Trophoblast cell (in vitro differentiated cells and primary cell): ENCODE measurements around the gene DEPDC5.

Experiments
- DNase-seq, 2 donors: peaks; one replicate each; pipeline ENCODE4 v3.0.0-alpha.2; 2016
- H2AFZ ChIP-seq: 2 replicates; pipeline ENCODE4 v1.6.1; 2013; ENCODE audit warnings: low read length, moderate library complexity, mild to moderate bottlenecking; ENCODE audit not compliant: insufficient read depth, poor library complexity
- H2AK5ac ChIP-seq: 2 replicates; pipeline ENCODE4 v1.6.1; 2013; ENCODE audit warnings: mild to moderate bottlenecking, low read length
- H2BK120ac ChIP-seq: 2 replicates; pipeline ENCODE4 v1.6.1; 2013; ENCODE audit warnings: low read length, mild to moderate bottlenecking, moderate library complexity; ENCODE audit not compliant: insufficient read depth, poor library complexity
- H2BK12ac ChIP-seq: 2 replicates; pipeline ENCODE4 v1.6.1; 2013; ENCODE audit warnings: mild to moderate bottlenecking, low read length, moderate library complexity
- H2BK5ac ChIP-seq: 2 replicates; pipeline ENCODE4 v1.6.1; 2013; ENCODE audit warnings: low read length, low read depth, moderate library complexity, mild to moderate bottlenecking; ENCODE audit not compliant: poor library complexity
- H3K14ac ChIP-seq: 2 replicates; pipeline ENCODE4 v1.6.1; 2013; ENCODE audit warnings: mild to moderate bottlenecking, low read length
- H3K18ac ChIP-seq: 2 replicates; pipeline ENCODE4 v1.6.1; 2013; ENCODE audit warnings: mild to moderate bottlenecking, low read length
- H3K23ac ChIP-seq: 2 replicates; pipeline ENCODE4 v1.6.1; 2013; ENCODE audit warnings: low read length
- H3K27ac ChIP-seq: 2 replicates; pipeline ENCODE4 v1.5.1; 2013; ENCODE audit warnings: low read depth, mild to moderate bottlenecking, inconsistent platforms, low read length, moderate library complexity
- H3K27me3 ChIP-seq: 2 replicates; pipeline ENCODE4 v1.6.1; 2013; ENCODE audit warnings: inconsistent platforms, mild to moderate bottlenecking, low read length, moderate library complexity; ENCODE audit not compliant: insufficient read depth
- H3K36me3 ChIP-seq, 2 experiments: 1 replicate in 1 of 2; 2 replicates in 1 of 2; pipeline ENCODE4 v1.6.1; 2013; ENCODE audit warnings: low read length in 2 of 2, mild to moderate bottlenecking in 2 of 2, moderate library complexity in 1 of 2; ENCODE audit not compliant: insufficient read depth in 2 of 2, control insufficient read depth in 1 of 2
- H3K4ac ChIP-seq: 2 replicates; pipeline ENCODE4 v1.6.1; 2013; ENCODE audit warnings: low read depth, mild to moderate bottlenecking, low read length, moderate library complexity
- H3K4me1 ChIP-seq, 2 experiments: 1 replicate in 1 of 2; 2 replicates in 1 of 2; pipeline ENCODE4 v1.6.1; 2013; ENCODE audit warnings: low read length in 2 of 2, mild to moderate bottlenecking in 2 of 2, moderate library complexity in 1 of 2; ENCODE audit not compliant: insufficient read depth in 2 of 2, control insufficient read depth in 1 of 2
- H3K4me2 ChIP-seq: 2 replicates; pipeline ENCODE4 v1.6.1; 2013; ENCODE audit warnings: inconsistent platforms, mild to moderate bottlenecking, low read length, moderate library complexity
- H3K4me3 ChIP-seq: 2 replicates; pipeline ENCODE4 v1.5.1; 2013; ENCODE audit warnings: mild to moderate bottlenecking, low read depth, low read length, inconsistent platforms
- H3K79me1 ChIP-seq: one replicate; pipeline ENCODE4 v1.6.1; 2013; ENCODE audit warnings: low read length
- H3K79me2 ChIP-seq: 2 replicates; pipeline ENCODE4 v1.6.1; 2013; ENCODE audit warnings: low read length, mild to moderate bottlenecking; ENCODE audit not compliant: control insufficient read depth, insufficient read depth, poor library complexity
- H3K9ac ChIP-seq: 2 replicates; pipeline ENCODE4 v1.6.1; 2013; ENCODE audit warnings: mild to moderate bottlenecking, low read length
- H3K9me3 ChIP-seq: 2 replicates; pipeline ENCODE4 v1.6.1; 2013; ENCODE audit warnings: low read depth, mild to moderate bottlenecking, control low read depth, inconsistent platforms, low read length; ENCODE audit not compliant: insufficient read depth
- H4K12ac ChIP-seq: 2 replicates; pipeline ENCODE4 v1.6.1; 2013; ENCODE audit warnings: low read depth, mild to moderate bottlenecking, low read length, moderate library complexity
- H4K8ac ChIP-seq: 2 replicates; pipeline ENCODE4 v1.6.1; 2013; ENCODE audit warnings: low read depth, mild to moderate bottlenecking, low read length, moderate library complexity
- H4K91ac ChIP-seq: one replicate; pipeline ENCODE4 v1.6.1; 2013; ENCODE audit warnings: low read depth, mild to moderate bottlenecking, low read length, moderate library complexity
- WGBS: extraction: QIAGEN DNeasy Blood & Tissue Kit; methylation state at CpG from one replicate; pipeline ENCODE4 v1.1.7; 2013; ENCODE audit warnings: missing lambda C conversion rate; ENCODE audit not compliant: insufficient read length, insufficient coverage; ENCODE audit errors: extremely low coverage; 5-methylcytosine and 5-hydroxymethylcytosine counted together

Gene DEPDC5

DNA sequence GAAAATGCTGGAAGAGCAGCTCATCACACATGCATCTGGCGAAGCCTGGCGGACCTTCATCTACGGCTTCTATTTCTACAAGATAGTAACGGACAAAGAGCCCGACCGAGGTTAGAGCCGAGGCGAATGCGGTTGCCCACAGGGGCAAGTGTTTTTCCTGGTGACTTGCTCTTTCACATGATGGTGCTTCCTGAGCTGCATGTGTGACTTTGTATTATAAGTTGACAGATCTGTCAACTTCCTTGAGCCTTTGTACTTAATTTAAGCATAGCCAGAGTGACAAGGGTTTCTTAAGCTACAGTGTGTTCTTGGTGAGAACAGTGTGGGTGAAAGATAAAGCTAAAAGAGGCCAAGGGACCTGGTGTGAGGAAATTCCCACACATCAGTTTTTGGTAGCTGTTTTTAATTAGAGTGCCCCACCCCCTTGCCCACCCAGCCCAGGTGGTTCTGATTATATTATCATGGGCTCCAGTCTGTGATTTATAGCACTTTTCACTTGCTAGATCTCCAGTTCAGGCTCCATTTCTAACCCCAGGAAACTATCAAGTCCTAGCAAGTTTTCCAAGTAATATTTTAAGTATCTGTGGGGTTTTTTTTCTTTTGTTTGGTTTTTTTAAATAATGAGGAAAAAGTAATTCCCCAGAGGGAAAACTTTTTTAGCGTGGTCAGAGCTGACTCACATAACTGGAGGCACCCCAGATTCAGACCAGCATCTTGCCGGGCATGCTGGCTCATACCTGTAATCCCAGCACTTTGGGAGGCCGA is 122.5 kb downstream of the DEPDC5 start:
- no peaks in the 10 kb centered on the region for H3K9me3 ChIP-seq
- no CpG with 5 or more reads among the region's 12 CpGs for WGBS
- H3K79me2 ChIP-seq, result no peaks in the 10 kb centered on the region
- H4K91ac ChIP-seq, result no peak overlapping the region
- no peak overlapping the region for H3K27ac ChIP-seq
- H3K4me1 ChIP-seq, result no peaks in the 10 kb centered on the region
- no peak overlapping the region for H4K8ac ChIP-seq
- peaks cover 14 to 18% of the 10 kb centered on the region in 2 experiments for H3K36me3 ChIP-seq
- DNase-seq, result no peak
- no peak overlapping the region for H3K18ac ChIP-seq
- H2BK12ac ChIP-seq, result no peak overlapping the region
- no peak overlapping the region for H3K4me2 ChIP-seq
- no peak overlapping the region for H3K14ac ChIP-seq
- H3K23ac ChIP-seq, result no peak overlapping the region
- H2AFZ ChIP-seq, result no peak overlapping the region
- no peak overlapping the region for H2BK5ac ChIP-seq
- H3K79me1 ChIP-seq, result no peaks in the 10 kb centered on the region
- no peak overlapping the region for H2AK5ac ChIP-seq
- H3K27me3 ChIP-seq, result no peaks in the 10 kb centered on the region
- H2BK120ac ChIP-seq, result no peak overlapping the region
- no peak overlapping the region for H3K4ac ChIP-seq
- no peak overlapping the region for H3K4me3 ChIP-seq
- no peak overlapping the region for H3K9ac ChIP-seq
- no peak overlapping the region for H4K12ac ChIP-seq

DNA sequence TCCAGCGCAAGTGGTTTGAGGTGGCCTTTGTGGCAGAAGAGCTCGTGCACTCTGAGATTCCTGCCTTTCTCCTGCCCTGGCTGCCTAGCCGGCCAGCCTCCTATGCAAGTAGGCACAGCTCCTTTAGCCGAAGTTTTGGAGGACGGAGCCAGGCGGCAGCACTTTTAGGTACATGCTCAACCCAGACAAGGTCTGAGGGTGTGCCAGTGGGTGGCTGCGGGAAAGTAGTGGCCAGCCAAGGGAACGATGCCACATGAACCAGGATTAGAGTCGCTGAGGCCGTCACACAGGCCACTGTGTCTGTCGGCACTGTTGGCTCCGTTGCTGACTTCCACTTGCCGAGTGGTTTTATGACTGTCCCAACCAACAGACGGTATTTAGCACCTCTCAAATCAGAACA is 125.8 kb downstream of the DEPDC5 start:
- H3K4me3 ChIP-seq, result no peak overlapping the region
- H3K18ac ChIP-seq, result no peak overlapping the region
- no peaks in the 10 kb centered on the region for H3K9me3 ChIP-seq
- H4K8ac ChIP-seq, result no peak overlapping the region
- no peak overlapping the region for H3K23ac ChIP-seq
- H3K27me3 ChIP-seq, result no peaks in the 10 kb centered on the region
- H4K91ac ChIP-seq, result no peak overlapping the region
- no peak overlapping the region for H3K14ac ChIP-seq
- H3K4me2 ChIP-seq, result no peak overlapping the region
- H2BK120ac ChIP-seq, result no peak overlapping the region
- no peaks in the 10 kb centered on the region for H3K79me1 ChIP-seq
- H2AK5ac ChIP-seq, result no peak overlapping the region
- no peak overlapping the region for H3K9ac ChIP-seq
- WGBS, result no CpG with 5 or more reads among the region's 14 CpGs
- no peak overlapping the region for H2AFZ ChIP-seq
- H3K4ac ChIP-seq, result no peak overlapping the region
- no peak overlapping the region for H2BK5ac ChIP-seq
- peaks cover 7 to 8% of the 10 kb centered on the region in 2 experiments for H3K36me3 ChIP-seq
- no peak for DNase-seq
- no peak overlapping the region for H2BK12ac ChIP-seq
- no peak overlapping the region for H3K27ac ChIP-seq
- no peaks in the 10 kb centered on the region for H3K79me2 ChIP-seq
- no peaks in the 10 kb centered on the region for H3K4me1 ChIP-seq
- no peak overlapping the region for H4K12ac ChIP-seq

DNA sequence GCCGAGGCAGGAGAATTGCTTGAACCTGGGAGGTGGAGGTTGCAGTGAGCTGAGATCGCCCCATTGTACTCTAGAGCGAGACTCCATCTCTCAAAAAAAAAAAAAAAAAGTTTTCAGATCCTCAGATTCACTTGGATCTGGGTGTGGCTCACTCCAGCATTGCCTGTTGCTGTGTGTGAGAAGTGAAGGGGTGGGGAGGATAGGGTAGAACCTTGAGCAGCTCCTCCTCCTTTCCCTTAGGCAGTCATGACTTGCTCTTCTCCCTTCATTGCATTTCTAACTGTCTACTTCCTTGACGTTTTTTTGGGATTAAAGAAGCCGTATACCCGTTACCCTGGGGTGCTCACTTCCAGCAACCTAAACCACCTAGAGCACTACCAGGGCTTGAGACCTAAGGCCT is 127.4 kb downstream of the DEPDC5 start:
- H3K4me1 ChIP-seq, result no peaks in the 10 kb centered on the region
- H4K12ac ChIP-seq, result no peak overlapping the region
- no peak overlapping the region for H3K23ac ChIP-seq
- no peak for DNase-seq
- H3K36me3 ChIP-seq, result peaks cover 5 to 7% of the 10 kb centered on the region in 2 experiments
- H3K27ac ChIP-seq, result no peak overlapping the region
- H3K79me1 ChIP-seq, result no peaks in the 10 kb centered on the region
- no peak overlapping the region for H2BK12ac ChIP-seq
- no peak overlapping the region for H4K91ac ChIP-seq
- no peaks in the 10 kb centered on the region for H3K27me3 ChIP-seq
- H4K8ac ChIP-seq, result no peak overlapping the region
- H3K4me3 ChIP-seq, result no peak overlapping the region
- no CpG with 5 or more reads among the region's 6 CpGs for WGBS
- H3K4me2 ChIP-seq, result no peak overlapping the region
- H3K4ac ChIP-seq, result no peak overlapping the region
- H3K14ac ChIP-seq, result no peak overlapping the region
- no peak overlapping the region for H2AK5ac ChIP-seq
- no peak overlapping the region for H2BK120ac ChIP-seq
- no peak overlapping the region for H2BK5ac ChIP-seq
- no peaks in the 10 kb centered on the region for H3K79me2 ChIP-seq
- no peaks in the 10 kb centered on the region for H3K9me3 ChIP-seq
- no peak overlapping the region for H3K18ac ChIP-seq
- H2AFZ ChIP-seq, result no peak overlapping the region
- H3K9ac ChIP-seq, result no peak overlapping the region

DNA sequence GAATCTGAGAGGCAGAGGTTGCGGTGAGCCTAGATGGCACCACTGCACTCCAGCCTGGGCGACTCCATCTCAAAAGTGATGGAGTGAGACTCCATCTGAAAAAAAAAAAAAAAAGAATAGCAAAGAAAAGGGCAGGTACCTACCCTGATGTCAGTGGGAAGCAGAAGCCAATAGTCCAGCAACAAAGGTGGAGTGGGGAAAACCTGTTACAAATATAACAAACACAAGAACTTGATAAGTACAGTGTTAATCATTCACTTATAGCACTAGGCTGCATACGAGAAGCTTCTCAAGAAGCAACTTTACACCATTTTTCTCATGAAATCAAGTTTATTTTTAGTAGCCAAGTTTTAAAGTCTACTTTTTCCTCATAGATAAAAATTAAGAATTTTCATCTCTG is 128.0 kb downstream of the DEPDC5 start:
- H4K12ac ChIP-seq, result no peak overlapping the region
- no peak overlapping the region for H2BK12ac ChIP-seq
- no peaks in the 10 kb centered on the region for H3K79me2 ChIP-seq
- peaks cover 5 to 7% of the 10 kb centered on the region in 2 experiments for H3K36me3 ChIP-seq
- H3K18ac ChIP-seq, result no peak overlapping the region
- no peak overlapping the region for H4K8ac ChIP-seq
- H2AFZ ChIP-seq, result no peak overlapping the region
- no peak overlapping the region for H2BK5ac ChIP-seq
- no peak overlapping the region for H3K4ac ChIP-seq
- no peak overlapping the region for H3K9ac ChIP-seq
- WGBS, result no CpG with 5 or more reads among the region's 3 CpGs
- no peak overlapping the region for H2BK120ac ChIP-seq
- H3K79me1 ChIP-seq, result no peaks in the 10 kb centered on the region
- H3K27ac ChIP-seq, result no peak overlapping the region
- no peak overlapping the region for H3K14ac ChIP-seq
- no peak overlapping the region for H3K23ac ChIP-seq
- no peak for DNase-seq
- H2AK5ac ChIP-seq, result no peak overlapping the region
- H3K9me3 ChIP-seq, result no peaks in the 10 kb centered on the region
- no peak overlapping the region for H3K4me3 ChIP-seq
- no peak overlapping the region for H4K91ac ChIP-seq
- no peaks in the 10 kb centered on the region for H3K27me3 ChIP-seq
- H3K4me2 ChIP-seq, result no peak overlapping the region
- no peaks in the 10 kb centered on the region for H3K4me1 ChIP-seq
